GM12878 (cell line): ENCODE results near the gene HOXD11.

Experiments
- MTA3 ChIP-seq: IDR thresholded peaks from 2 replicates; pipeline ENCODE4 v1.6.1; 2012; ENCODE audit warnings: low read length, inconsistent platforms, borderline replicate concordance
- POLR2A ChIP-seq: IDR thresholded peaks from 2 replicates; pipeline ENCODE4 v1.6.1; 2011; ENCODE audit warnings: low read depth, mild to moderate bottlenecking, low read length

- no peak for TF ChIP-seq POLR2A
- no peak for TF ChIP-seq MTA3
These were observed 21.0 kb upstream of the HOXD11 start for GRCh38 chr2:176085861-176086771.
